GM21737 (cell line): ENCODE results near the gene PSTPIP2.

Experiments
- ATAC-seq: cut with Tn5 transposase; IDR thresholded peaks from one replicate; pipeline ENCODE4 v1.9.1; 2021; ENCODE audit warnings: mild to moderate bottlenecking, moderate library complexity; ENCODE audit not compliant: unreplicated experiment

Gene PSTPIP2

GRCh38 chr18:46040033-46040746 lies 31.9 kb downstream of the PSTPIP2 start:
- ATAC-seq = no peak

GRCh38 chr18:46037512-46038305 lies 34.4 kb downstream of the PSTPIP2 start:
- no peak for ATAC-seq

DNA sequence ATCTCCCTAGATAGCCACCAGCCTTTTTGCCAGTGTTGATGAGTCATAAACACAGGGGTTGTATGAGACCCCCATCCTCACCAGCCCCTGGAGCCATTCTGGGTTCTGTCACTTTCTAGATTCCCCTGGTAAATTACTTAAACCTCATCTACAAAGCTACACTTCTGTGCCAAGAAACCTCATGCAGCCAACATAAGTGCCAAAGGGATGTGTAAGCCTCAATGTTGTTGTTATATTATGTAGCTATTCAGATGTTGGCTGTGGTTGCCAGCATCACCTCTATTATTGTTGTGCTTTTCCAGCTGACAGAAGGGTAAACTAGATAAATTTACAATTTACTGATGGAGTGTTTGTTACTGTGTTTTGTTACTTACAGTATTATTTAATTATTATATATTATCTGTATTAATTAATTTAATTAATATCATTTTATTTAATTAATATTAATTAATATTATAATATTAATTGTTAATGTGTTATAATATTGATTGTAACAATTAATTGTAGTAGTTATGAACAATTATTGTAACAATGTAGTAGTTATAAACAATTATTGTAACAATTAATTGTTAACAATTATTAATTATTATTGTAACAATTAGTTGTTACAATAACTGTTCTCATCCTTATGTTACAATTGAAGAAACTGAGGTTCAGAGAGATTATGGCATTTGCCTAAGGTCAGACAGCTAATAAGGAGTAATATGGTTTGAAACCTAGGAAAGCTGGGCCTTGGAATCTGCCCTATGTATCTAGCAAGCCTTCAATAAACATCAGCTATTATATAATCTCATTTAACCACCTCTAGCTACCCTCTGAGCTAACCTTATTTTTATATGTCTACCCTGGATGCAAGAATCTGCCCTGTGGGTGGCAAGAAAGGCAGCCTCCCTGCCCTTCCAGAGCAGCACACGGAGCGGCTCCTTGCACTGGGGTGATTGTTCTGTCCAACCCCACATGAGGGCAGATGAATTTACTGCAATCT lies 36.1 kb downstream of the PSTPIP2 start:
- no peak for ATAC-seq

DNA sequence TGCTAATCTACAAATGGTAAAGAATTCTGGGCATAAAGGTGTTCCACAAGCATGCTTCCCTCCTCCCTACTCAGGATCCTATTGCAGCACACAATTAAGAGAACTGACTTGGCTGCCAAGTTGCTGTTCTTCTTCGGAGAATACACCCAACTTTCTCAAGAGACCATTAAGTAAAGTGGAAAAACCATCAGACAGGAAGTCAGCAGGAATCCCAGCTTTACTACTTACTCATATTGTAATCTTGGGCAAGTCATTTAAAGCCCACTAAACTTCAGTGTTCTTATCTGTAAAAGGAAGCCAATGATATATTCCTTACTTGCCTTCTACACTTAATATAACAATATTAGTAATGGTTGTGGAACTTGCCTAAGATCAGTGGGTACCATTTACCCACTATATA lies 37.8 kb downstream of the PSTPIP2 start:
- ATAC-seq = no peak

GRCh38 chr18:46031741-46032140 lies 40.3 kb downstream of the PSTPIP2 start:
- no peak for ATAC-seq

- no peak for ATAC-seq
Observed at GRCh38 chr18:46028536-46028891, 43.5 kb downstream of the PSTPIP2 start.

GRCh38 chr18:46019936-46020335 lies 52.1 kb downstream of the PSTPIP2 start:
- ATAC-seq = no peak

- ATAC-seq = no peak
Observed at GRCh38 chr18:46013484-46014189, 58.4 kb downstream of the PSTPIP2 start.

DNA sequence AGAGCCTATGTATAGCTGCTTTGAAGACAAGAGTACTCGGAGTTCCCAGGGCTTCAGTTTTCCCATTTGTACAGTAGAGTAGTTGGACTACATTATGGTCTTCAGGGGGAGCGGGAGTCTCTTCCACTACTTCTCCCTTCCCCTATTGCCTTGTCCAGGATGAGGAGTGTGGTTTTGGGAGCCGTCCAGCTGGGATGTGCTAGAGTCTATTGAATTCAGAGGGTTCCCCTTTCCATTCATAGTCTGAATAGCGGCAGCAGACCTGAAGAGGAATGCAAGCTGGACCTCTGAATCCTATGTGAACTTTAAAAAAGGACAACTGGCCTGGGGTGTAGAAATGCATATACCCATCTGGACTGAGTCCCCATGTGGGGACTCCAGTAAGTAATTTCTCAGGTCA lies 61.4 kb downstream of the PSTPIP2 start:
- ATAC-seq = no peak

GRCh38 chr18:46010050-46010449 lies 62.0 kb downstream of the PSTPIP2 start:
- no peak for ATAC-seq

GRCh38 chr18:46009125-46009840 lies 62.8 kb downstream of the PSTPIP2 start:
- ATAC-seq = no peak

DNA sequence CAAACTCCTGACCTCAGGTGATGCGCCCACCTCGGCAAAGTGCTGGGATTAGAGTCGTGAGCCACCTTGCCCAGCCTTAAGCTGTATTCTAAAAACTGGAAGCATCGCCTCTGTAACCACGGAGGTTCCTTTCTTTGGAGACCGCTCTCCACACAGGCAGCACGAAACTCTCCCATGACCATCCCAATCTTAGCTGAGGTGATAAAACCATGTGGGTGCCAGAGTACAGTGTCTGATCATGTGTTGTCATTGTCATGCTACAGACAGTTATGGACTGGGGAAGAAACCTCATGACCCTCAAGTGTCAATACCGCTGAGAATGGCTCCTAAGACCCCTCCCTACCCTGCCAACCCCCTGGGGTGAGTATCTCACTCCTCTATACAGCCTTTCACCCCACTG lies 63.5 kb downstream of the PSTPIP2 start:
- ATAC-seq = no peak

GRCh38 chr18:46007165-46007564 lies 64.9 kb downstream of the PSTPIP2 start:
- no peak for ATAC-seq

GRCh38 chr18:46002934-46003333 lies 69.1 kb downstream of the PSTPIP2 start:
- no peak for ATAC-seq

GRCh38 chr18:46001892-46002291 lies 70.2 kb downstream of the PSTPIP2 start:
- ATAC-seq = no peak

DNA sequence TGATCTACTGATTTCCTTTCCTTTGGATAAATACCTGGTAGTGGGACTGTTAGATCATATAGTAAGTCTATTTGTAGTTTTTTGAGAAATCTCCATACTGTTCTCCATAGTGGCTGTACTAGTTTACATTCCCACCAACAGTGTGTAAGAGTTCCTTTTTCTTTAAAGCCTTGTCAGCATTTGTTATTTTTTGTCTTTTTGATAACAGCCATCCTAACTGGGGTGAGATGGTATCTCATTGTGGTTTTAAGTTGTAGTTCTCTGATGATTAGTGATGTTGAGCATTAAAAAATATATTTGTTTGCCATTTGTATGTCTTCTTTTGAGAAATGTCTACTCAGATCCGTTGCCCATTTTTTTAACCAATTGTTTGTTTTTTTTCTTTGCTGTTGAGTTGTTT lies 71.0 kb downstream of the PSTPIP2 start:
- ATAC-seq = no peak

- no peak for ATAC-seq
Observed at GRCh38 chr18:45999536-45999935, 72.5 kb downstream of the PSTPIP2 start.

- no peak for ATAC-seq
Observed at GRCh38 chr18:45998244-45998643, 73.8 kb downstream of the PSTPIP2 start.

GRCh38 chr18:45997700-45998151 lies 74.3 kb downstream of the PSTPIP2 start:
- ATAC-seq = no peak

- ATAC-seq = no peak
Observed at GRCh38 chr18:45995461-45995860, 76.6 kb downstream of the PSTPIP2 start.
